Anterior cingulate cortex (tissue), 58 donors: Measurements from ENCODE around the gene PBX3.

Experiments
- DNase-seq, 58 donors: peaks; one replicate each; lab custom pipeline; 2025; lab: John Stamatoyannopoulos, UW

The PBX3 gene

GRCh38 chr9:126009047-126009446 lies 261.9 kb downstream of the PBX3 start:
- DNase-seq = no peak

GRCh38 chr9:126014726-126015125 lies 267.6 kb downstream of the PBX3 start:
- DNase-seq = no peak

DNA sequence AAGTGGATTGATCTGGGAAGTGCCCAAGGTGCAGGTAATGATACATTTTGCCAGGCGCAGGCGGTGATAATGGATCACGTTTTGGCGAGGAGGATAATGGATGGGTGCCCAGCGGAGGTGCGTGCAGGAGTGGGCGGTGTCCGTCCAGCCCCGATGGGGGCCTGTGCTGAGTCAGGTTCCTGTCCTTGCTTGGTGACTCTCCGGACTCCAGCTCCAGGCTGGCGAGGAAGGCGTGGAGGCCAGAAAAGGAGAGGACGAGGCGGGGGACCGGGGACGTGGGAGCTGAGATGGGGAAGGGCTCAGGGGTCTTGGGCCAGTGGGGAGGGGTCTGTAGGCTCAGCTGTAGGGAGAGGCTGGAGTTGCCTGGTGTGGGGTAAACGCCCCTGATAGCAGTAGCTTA lies 268.3 kb downstream of the PBX3 start:
- no peak for DNase-seq

DNA sequence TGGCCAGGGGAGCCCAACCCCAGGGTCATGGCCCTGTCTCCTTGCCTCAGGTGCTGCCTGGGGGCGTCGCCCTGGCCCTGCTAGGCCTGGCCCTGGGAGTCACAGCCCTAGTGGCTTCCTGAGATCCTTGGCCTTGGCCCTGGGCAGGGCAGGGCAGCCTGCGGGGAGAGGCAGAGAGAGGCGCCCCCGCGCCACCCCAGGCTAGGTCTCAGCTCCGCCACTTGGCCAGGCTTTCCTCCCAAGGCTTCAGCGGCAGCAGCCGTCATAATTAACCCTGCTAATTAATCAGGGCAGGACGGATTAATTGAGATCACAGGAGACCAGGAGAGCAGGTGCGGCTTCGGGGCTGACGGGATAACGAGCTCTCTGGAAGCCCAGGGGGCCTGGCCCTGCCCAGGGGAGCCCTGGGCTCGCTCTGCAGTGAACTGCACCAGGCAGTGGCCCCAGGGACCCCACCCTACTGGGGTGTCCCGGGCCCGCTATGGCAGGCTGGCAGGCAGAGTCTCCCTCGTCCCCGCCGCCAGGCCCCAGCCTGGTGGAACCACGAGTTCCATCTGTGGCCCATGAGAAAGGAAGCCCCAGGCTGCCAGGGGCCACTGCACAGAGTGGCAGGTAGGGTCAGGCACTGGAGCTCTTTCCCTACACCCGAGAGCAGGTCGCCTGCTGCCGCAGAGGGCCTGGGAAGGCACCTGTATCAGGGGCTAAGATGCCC lies 269.6 kb downstream of the PBX3 start:
- DNase-seq = no peak
